GM23338 (cell line): ENCODE measurements around the gene ZNF358. TPM values are rescaled to one million over a fixed set of nuclear protein-coding genes. Genes with fewer than 3 reads are reported as not detected.

Experiments used
- ATAC-seq: fragments of 200-7000 bp; cut with Tn5 transposase; 3 replicates; pipeline ENCODE4 v1.9.1; 2020
- DNase-seq: peaks from one replicate; pipeline ENCODE4 v3.0.0-alpha.2; 2015; ENCODE audit warnings: low spot score
- H2AFZ ChIP-seq: fragments of 200-600 bp; sonication (generic); 2 replicates; pipeline ENCODE4 v1.8.0; 2016; ENCODE audit warnings: antibody characterized with exemption, mild to moderate bottlenecking, moderate library complexity
- H3F3A ChIP-seq: fragments of 200-600 bp; sonication (generic); replicated peaks from 2 replicates; pipeline ENCODE4 v1.8.0; 2017; ENCODE audit warnings: antibody characterized with exemption, mixed run types, low read depth
- H3K27ac ChIP-seq: fragments of 200-600 bp; sonication (generic); 2 replicates; pipeline ENCODE4 v1.6.1; 2016; ENCODE audit warnings: low read depth
- H3K27me3 ChIP-seq: fragments of 200-600 bp; sonication (generic); 2 replicates; pipeline ENCODE4 v1.8.0; 2016; ENCODE audit warnings: mild to moderate bottlenecking, mixed run types, moderate library complexity; ENCODE audit not compliant: insufficient read depth
- H3K36me3 ChIP-seq: fragments of 200-600 bp; sonication (generic); 2 replicates; pipeline ENCODE4 v1.8.0; 2016; ENCODE audit warnings: mild to moderate bottlenecking; ENCODE audit not compliant: insufficient read depth
- H3K4me1 ChIP-seq: fragments of 200-600 bp; sonication (generic); 2 replicates; pipeline ENCODE4 v1.8.0; 2016; ENCODE audit warnings: mild to moderate bottlenecking, moderate library complexity; ENCODE audit not compliant: insufficient read depth
- H3K4me2 ChIP-seq: fragments of 200-600 bp; sonication (generic); 2 replicates; pipeline ENCODE4 v1.7.1; 2017; ENCODE audit warnings: mixed run types
- H3K4me3 ChIP-seq: fragments of 200-600 bp; sonication (generic); 2 replicates; pipeline ENCODE4 v1.6.1; 2016; ENCODE audit warnings: mixed run types
- H3K79me2 ChIP-seq: fragments of 200-600 bp; sonication (generic); replicated peaks from 2 replicates; pipeline ENCODE4 v1.8.0; 2017; ENCODE audit warnings: mild to moderate bottlenecking; ENCODE audit not compliant: insufficient read depth
- H3K9me2 ChIP-seq: fragments of 200-600 bp; sonication (generic); 2 replicates; pipeline ENCODE4 v1.8.0; 2017; ENCODE audit not compliant: insufficient read depth
- H4K20me1 ChIP-seq: fragments of 200-600 bp; sonication (generic); replicated peaks from 2 replicates; pipeline ENCODE4 v1.8.0; 2017; ENCODE audit warnings: mild to moderate bottlenecking; ENCODE audit not compliant: insufficient read depth
- H3K27ac Mint-ChIP-seq: 2 replicates; pipeline ENCODE4 v1.8.0; 2020; ENCODE audit warnings: inconsistent platforms, mild to moderate bottlenecking, moderate library complexity, mixed read lengths
- H3K27me3 Mint-ChIP-seq: 3 replicates; pipeline ENCODE4 v1.8.0; 2022; ENCODE audit warnings: low read depth, mild to moderate bottlenecking, moderate library complexity, mixed read lengths, inconsistent platforms; ENCODE audit not compliant: insufficient read depth, poor library complexity
- H3K36me3 Mint-ChIP-seq: 3 replicates; pipeline ENCODE4 v1.8.0; 2021; ENCODE audit warnings: low read depth, mild to moderate bottlenecking, inconsistent platforms, moderate library complexity, mixed read lengths
- H3K4me1 Mint-ChIP-seq: 3 replicates; pipeline ENCODE4 v1.8.0; 2020; ENCODE audit warnings: mild to moderate bottlenecking, inconsistent platforms, mixed read lengths
- H3K4me3 Mint-ChIP-seq: 3 replicates; pipeline ENCODE4 v1.8.0; 2021; ENCODE audit warnings: moderate library complexity, mild to moderate bottlenecking, inconsistent platforms, mixed read lengths
- H3K9me3 Mint-ChIP-seq: 3 replicates; pipeline ENCODE4 v1.8.0; 2020; ENCODE audit warnings: moderate library complexity, mild to moderate bottlenecking, inconsistent platforms, mixed read lengths
- CREB1 ChIP-seq: fragments of 250-450 bp; sonication (Bioruptor Pico); IDR thresholded peaks from 2 replicates; pipeline ENCODE4 v1.5.0; 2020; ENCODE audit warnings: low read depth, mild to moderate bottlenecking, moderate library complexity
- EZH2phosphoT487 ChIP-seq: fragments of 200-600 bp; sonication (generic); IDR thresholded peaks from one replicate; pipeline ENCODE4 v1.8.1; 2018; ENCODE audit warnings: antibody characterized with exemption; ENCODE audit not compliant: unreplicated experiment
- JUNB ChIP-seq: IDR thresholded peaks from one replicate; pipeline ENCODE4 v1.6.1; 2016; ENCODE audit warnings: antibody characterized with exemption; ENCODE audit not compliant: unreplicated experiment
- POLR2AphosphoS5 ChIP-seq: IDR thresholded peaks from 2 replicates; pipeline ENCODE4 v1.6.1; 2016; ENCODE audit warnings: antibody characterized with exemption, low read depth
- polyA plus RNA-seq: library from polyadenylated mRNA; unstranded; fragments of >200 nt; fragmentation: Nextera tagmentation; extraction: Ambion mirVana; gene quantifications from 2 replicates; pipeline ENCODE4 v1.2.1, GENCODE V29; 2016
- total RNA-seq: library from RNA; depleted of rRNA; stranded (reverse); fragments of >200 nt; shearing (Covaris generic); gene quantifications from 2 replicates; pipeline ENCODE4 v1.2.3, GENCODE V29; 2014
- TF ChIP-seq, protein P1 (sequence below): fragments of 250-450 bp; sonication (Bioruptor Pico); IDR thresholded peaks from 2 replicates; pipeline ENCODE4 v1.5.0; 2020; ENCODE audit warnings: mild to moderate bottlenecking, moderate library complexity
- TF ChIP-seq, protein P2 (sequence below): IDR thresholded peaks from 2 replicates; pipeline ENCODE4 v1.6.1; 2016; ENCODE audit warnings: antibody characterized with exemption
- TF ChIP-seq, protein P3 (sequence below), 2 experiments: fragments of 200-600 bp in 1 of 2; sonication (generic) in 1 of 2; conservative IDR thresholded peaks; 2 replicates each; pipeline versions ENCODE4 v1.5.1 to v1.6.1; 2016 to 2017; ENCODE audit warnings: antibody characterized with exemption in 2 of 2, low read depth in 2 of 2, mild to moderate bottlenecking in 2 of 2, moderate library complexity in 1 of 2

Gene ZNF358
- total and polyA plus RNA-seq, 2 experiments from 2014 or later, result 23.8 to 52.9 TPM

DNA sequence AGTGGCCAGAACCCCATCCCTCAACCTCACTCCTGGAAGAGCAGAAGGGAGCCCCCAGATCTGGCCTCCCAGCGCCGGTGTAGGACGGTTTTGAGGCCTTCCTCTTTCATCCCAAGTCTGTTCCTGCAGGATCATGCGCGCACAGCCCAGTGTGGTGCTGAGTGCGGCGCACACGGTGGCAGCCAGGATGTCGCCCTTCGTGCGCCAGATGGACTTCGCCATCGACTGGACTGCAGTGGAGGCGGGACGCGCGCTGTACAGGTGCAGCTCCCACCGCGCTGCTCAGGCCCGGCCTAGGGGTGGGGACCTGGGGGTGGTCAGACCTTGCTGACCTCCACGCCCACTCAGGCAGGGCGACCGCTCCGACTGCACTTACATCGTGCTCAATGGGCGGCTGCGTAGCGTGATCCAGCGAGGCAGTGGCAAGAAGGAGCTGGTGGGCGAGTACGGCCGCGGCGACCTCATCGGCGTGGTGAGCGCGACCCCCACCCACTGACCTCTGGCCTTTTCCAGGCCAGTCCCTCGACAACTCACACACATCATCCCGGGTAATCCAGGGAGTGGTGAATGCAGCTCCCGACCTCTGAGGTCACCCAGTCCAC lies 34.4 kb downstream of the ZNF358 start:
- H3K4me3 Mint-ChIP-seq, result peak overlapping the region; percentile 77
- H3K4me1 Mint-ChIP-seq, result peaks cover 3% of the 10 kb centered on the region; the same call in 2 of the 3 replicates
- no peaks in the 10 kb centered on the region for H4K20me1 ChIP-seq
- no peak overlapping the region for H2AFZ ChIP-seq
- H3K9me3 Mint-ChIP-seq, result no peaks in the 10 kb centered on the region; the same call in 2 of the 3 replicates
- H3K27me3 ChIP-seq, result no peaks in the 10 kb centered on the region
- ATAC-seq, result no peak
- no peak for DNase-seq
- H3K27me3 Mint-ChIP-seq, result peaks cover 7% of the 10 kb centered on the region
- no peaks in the 10 kb centered on the region for H3K9me2 ChIP-seq
- peaks cover 6% of the 10 kb centered on the region for H3K36me3 Mint-ChIP-seq
- peaks cover 3% of the 10 kb centered on the region; the same call in 1 of the 2 replicates for H3K4me1 ChIP-seq
- H3K27ac Mint-ChIP-seq, result peak overlapping the region; percentile 86; the same call in 1 of the 2 replicates
- H3K79me2 ChIP-seq, result no peaks in the 10 kb centered on the region
- peak overlapping the region; percentile 87 for H3K4me2 ChIP-seq
- TF ChIP-seq, protein P1, sequence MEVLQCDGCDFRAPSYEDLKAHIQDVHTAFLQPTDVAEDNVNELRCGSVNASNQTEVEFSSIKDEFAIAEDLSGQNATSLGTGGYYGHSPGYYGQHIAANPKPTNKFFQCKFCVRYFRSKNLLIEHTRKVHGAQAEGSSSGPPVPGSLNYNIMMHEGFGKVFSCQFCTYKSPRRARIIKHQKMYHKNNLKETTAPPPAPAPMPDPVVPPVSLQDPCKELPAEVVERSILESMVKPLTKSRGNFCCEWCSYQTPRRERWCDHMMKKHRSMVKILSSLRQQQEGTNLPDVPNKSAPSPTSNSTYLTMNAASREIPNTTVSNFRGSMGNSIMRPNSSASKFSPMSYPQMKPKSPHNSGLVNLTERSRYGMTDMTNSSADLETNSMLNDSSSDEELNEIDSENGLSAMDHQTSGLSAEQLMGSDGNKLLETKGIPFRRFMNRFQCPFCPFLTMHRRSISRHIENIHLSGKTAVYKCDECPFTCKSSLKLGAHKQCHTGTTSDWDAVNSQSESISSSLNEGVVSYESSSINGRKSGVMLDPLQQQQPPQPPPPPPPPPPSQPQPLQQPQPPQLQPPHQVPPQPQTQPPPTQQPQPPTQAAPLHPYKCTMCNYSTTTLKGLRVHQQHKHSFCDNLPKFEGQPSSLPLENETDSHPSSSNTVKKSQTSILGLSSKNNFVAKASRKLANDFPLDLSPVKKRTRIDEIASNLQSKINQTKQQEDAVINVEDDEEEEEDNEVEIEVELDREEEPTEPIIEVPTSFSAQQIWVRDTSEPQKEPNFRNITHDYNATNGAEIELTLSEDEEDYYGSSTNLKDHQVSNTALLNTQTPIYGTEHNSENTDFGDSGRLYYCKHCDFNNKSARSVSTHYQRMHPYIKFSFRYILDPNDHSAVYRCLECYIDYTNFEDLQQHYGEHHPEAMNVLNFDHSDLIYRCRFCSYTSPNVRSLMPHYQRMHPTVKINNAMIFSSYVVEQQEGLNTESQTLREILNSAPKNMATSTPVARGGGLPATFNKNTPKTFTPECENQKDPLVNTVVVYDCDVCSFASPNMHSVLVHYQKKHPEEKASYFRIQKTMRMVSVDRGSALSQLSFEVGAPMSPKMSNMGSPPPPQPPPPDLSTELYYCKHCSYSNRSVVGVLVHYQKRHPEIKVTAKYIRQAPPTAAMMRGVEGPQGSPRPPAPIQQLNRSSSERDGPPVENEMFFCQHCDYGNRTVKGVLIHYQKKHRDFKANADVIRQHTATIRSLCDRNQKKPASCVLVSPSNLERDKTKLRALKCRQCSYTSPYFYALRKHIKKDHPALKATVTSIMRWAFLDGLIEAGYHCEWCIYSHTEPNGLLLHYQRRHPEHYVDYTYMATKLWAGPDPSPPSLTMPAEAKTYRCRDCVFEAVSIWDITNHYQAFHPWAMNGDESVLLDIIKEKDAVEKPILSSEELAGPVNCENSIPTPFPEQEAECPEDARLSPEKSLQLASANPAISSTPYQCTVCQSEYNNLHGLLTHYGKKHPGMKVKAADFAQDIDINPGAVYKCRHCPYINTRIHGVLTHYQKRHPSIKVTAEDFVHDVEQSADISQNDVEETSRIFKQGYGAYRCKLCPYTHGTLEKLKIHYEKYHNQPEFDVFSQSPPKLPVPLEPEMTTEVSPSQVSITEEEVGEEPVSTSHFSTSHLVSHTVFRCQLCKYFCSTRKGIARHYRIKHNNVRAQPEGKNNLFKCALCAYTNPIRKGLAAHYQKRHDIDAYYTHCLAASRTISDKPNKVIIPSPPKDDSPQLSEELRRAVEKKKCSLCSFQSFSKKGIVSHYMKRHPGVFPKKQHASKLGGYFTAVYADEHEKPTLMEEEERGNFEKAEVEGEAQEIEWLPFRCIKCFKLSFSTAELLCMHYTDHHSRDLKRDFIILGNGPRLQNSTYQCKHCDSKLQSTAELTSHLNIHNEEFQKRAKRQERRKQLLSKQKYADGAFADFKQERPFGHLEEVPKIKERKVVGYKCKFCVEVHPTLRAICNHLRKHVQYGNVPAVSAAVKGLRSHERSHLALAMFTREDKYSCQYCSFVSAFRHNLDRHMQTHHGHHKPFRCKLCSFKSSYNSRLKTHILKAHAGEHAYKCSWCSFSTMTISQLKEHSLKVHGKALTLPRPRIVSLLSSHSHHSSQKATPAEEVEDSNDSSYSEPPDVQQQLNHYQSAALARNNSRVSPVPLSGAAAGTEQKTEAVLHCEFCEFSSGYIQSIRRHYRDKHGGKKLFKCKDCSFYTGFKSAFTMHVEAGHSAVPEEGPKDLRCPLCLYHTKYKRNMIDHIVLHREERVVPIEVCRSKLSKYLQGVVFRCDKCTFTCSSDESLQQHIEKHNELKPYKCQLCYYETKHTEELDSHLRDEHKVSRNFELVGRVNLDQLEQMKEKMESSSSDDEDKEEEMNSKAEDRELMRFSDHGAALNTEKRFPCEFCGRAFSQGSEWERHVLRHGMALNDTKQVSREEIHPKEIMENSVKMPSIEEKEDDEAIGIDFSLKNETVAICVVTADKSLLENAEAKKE (CRISPR knock-in tag), result no peak
- TF ChIP-seq CREB1 (CRISPR knock-in tag) (no peak), JUNB (no peak), EZH2phosphoT487 (no peak), POLR2AphosphoS5 (no peak)
- TF ChIP-seq, protein P2, sequence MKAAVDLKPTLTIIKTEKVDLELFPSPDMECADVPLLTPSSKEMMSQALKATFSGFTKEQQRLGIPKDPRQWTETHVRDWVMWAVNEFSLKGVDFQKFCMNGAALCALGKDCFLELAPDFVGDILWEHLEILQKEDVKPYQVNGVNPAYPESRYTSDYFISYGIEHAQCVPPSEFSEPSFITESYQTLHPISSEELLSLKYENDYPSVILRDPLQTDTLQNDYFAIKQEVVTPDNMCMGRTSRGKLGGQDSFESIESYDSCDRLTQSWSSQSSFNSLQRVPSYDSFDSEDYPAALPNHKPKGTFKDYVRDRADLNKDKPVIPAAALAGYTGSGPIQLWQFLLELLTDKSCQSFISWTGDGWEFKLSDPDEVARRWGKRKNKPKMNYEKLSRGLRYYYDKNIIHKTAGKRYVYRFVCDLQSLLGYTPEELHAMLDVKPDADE, result no peak
- TF ChIP-seq, protein P3, sequence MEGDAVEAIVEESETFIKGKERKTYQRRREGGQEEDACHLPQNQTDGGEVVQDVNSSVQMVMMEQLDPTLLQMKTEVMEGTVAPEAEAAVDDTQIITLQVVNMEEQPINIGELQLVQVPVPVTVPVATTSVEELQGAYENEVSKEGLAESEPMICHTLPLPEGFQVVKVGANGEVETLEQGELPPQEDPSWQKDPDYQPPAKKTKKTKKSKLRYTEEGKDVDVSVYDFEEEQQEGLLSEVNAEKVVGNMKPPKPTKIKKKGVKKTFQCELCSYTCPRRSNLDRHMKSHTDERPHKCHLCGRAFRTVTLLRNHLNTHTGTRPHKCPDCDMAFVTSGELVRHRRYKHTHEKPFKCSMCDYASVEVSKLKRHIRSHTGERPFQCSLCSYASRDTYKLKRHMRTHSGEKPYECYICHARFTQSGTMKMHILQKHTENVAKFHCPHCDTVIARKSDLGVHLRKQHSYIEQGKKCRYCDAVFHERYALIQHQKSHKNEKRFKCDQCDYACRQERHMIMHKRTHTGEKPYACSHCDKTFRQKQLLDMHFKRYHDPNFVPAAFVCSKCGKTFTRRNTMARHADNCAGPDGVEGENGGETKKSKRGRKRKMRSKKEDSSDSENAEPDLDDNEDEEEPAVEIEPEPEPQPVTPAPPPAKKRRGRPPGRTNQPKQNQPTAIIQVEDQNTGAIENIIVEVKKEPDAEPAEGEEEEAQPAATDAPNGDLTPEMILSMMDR (conservative IDR thresholded peaks at IDR 0.05; ENCODE audit: low read depth in 2 of 2), result no peak
- H3K36me3 ChIP-seq, result no peaks in the 10 kb centered on the region
- H3K27ac ChIP-seq, result no peak overlapping the region
- no peaks in the 10 kb centered on the region for H3F3A ChIP-seq
- H3K4me3 ChIP-seq, result peak overlapping the region; percentile 49
